MCF 10A (cell line): ENCODE data around the gene ME2. TPM values are rescaled to one million over a fixed set of nuclear protein-coding genes. Genes with fewer than 3 reads are reported as not detected.

Experiments
- BruUV-seq: library from RNA; stranded (reverse); fragments of 400-500 nt; replicated peaks from 2 replicates; lab custom pipeline; 2021; lab: Mats Ljungman, UMichigan
- CTCF ChIA-PET: fragments of 300-600 bp; sonication (Branson Sonifier 250); formaldehyde crosslinking; extraction: SDS; loops from one replicate; lab custom pipeline; 2021; ENCODE audit warnings: antibody characterized with exemption, inconsistent platforms; lab: Yijun Ruan, JAX
- POLR2A ChIA-PET: fragments of 300-600, 350-650 bp; sonication (Branson Sonifier 250); formaldehyde crosslinking; extraction: SDS; loops from one replicate; lab custom pipeline; 2020; ENCODE audit warnings: antibody characterized with exemption, inconsistent platforms; lab: Yijun Ruan, JAX
- DNase-seq: peaks from one replicate; pipeline ENCODE4 v3.0.0-alpha.2; 2018; ENCODE audit not compliant: unreplicated experiment
- H3K27ac Mint-ChIP-seq: one replicate; pipeline ENCODE4 v1.8.0; 2022; ENCODE audit warnings: mild to moderate bottlenecking, low read depth, mixed read lengths; ENCODE audit not compliant: unreplicated experiment
- H3K27me3 Mint-ChIP-seq: one replicate; pipeline ENCODE4 v1.8.0; 2022; ENCODE audit warnings: mixed read lengths; ENCODE audit not compliant: insufficient read depth, unreplicated experiment
- H3K36me3 Mint-ChIP-seq: one replicate; pipeline ENCODE4 v1.8.0; 2022; ENCODE audit warnings: mild to moderate bottlenecking, moderate library complexity, mixed read lengths; ENCODE audit not compliant: insufficient read depth, unreplicated experiment
- H3K4me1 Mint-ChIP-seq: one replicate; pipeline ENCODE4 v1.8.0; 2022; ENCODE audit warnings: mixed read lengths; ENCODE audit not compliant: insufficient read depth, unreplicated experiment
- H3K4me3 Mint-ChIP-seq: one replicate; pipeline ENCODE4 v1.8.0; 2022; ENCODE audit warnings: mild to moderate bottlenecking, moderate library complexity, mixed read lengths; ENCODE audit not compliant: unreplicated experiment
- H3K9me3 Mint-ChIP-seq: one replicate; pipeline ENCODE4 v1.8.0; 2022; ENCODE audit warnings: mixed read lengths; ENCODE audit not compliant: unreplicated experiment
- intact Hi-C: fragments of 100-400 bp; cut with micrococcal nuclease; formaldehyde crosslinking; loops from 2 replicates; pipeline ENCODE4 v1.14.1; 2022
- total RNA-seq: library from RNA; stranded (reverse); gene quantifications from 2 replicates; pipeline ENCODE4 v1.2.3, GENCODE V29; 2022
- TF ChIP-seq, protein P1 (sequence below): fragments of 200-600 bp; IDR thresholded peaks from one replicate; pipeline ENCODE4 v1.8.0; 2022; ENCODE audit warnings: antibody characterized with exemption, mild to moderate bottlenecking; ENCODE audit not compliant: unreplicated experiment

Gene ME2
- total RNA-seq, 1 experiment from 2014 or later: 64.8 TPM

DNA sequence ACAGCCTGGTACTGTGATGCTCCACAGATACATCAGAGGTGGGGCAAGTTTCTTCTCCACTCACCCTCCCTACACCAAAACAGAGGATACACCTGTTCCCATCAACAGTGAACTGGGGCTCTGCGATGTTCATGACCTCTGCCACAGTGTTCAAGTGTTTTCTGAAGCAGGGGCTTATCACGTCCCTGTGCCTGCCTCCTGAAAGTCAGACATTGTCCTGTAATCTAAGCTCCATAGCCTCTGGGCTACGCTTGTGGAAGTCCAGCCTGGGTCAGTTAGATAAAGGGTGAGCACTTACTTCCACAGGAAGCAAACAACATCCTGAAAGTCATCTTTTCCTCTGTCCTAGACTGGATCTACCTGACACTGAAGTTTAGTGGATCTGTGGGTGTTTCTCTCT, 38.9 kb upstream of the ME2 start:
- TF ChIP-seq, protein P1, sequence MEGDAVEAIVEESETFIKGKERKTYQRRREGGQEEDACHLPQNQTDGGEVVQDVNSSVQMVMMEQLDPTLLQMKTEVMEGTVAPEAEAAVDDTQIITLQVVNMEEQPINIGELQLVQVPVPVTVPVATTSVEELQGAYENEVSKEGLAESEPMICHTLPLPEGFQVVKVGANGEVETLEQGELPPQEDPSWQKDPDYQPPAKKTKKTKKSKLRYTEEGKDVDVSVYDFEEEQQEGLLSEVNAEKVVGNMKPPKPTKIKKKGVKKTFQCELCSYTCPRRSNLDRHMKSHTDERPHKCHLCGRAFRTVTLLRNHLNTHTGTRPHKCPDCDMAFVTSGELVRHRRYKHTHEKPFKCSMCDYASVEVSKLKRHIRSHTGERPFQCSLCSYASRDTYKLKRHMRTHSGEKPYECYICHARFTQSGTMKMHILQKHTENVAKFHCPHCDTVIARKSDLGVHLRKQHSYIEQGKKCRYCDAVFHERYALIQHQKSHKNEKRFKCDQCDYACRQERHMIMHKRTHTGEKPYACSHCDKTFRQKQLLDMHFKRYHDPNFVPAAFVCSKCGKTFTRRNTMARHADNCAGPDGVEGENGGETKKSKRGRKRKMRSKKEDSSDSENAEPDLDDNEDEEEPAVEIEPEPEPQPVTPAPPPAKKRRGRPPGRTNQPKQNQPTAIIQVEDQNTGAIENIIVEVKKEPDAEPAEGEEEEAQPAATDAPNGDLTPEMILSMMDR: no peak
- Mint-ChIP-seq H3K36me3 (no peaks in the 10 kb centered on the region), H3K4me1 (peaks cover 17% of the 10 kb centered on the region), H3K4me3 (no peak overlapping the region), H3K27me3 (no peaks in the 10 kb centered on the region), H3K9me3 (no peaks in the 10 kb centered on the region), H3K27ac (no peak overlapping the region)
- intact Hi-C loops: no loop called here
- no TSS peak for BruUV-seq
- ChIA-PET CTCF (interaction anchor here (1.4 to 2.9 kb wide), 3 partner anchors 12 to 20 kb away, joined by 6 to 8 read pairs (median 8); partner anchors contain the start of gene MRO), POLR2A (no interaction called here)
- no peak for DNase-seq

DNA sequence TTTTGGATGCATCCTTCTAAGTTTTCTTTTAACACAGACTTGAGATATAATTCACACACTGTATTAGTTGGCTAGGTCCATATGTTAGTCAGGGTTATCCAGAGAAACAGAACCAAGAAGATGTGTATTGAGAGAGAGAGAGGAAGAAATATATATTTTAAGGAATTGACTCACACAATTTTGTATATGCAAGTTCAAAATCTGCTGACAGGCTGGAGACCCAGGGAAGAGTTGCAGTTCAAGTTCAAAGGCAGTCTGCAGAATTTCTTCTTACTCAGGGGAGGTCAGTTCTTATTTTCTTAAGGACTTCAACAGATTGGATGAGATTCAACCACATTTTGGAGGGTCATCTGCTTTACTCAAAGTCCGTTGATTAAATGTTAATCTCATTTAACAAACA, 36.1 kb upstream of the ME2 start:
- Mint-ChIP-seq H3K4me1 (peaks cover 10% of the 10 kb centered on the region), H3K27ac (no peak overlapping the region), H3K27me3 (no peaks in the 10 kb centered on the region), H3K4me3 (no peak overlapping the region), H3K9me3 (no peaks in the 10 kb centered on the region), H3K36me3 (no peaks in the 10 kb centered on the region)
- ChIA-PET CTCF (interaction anchor here (0.9 to 2.9 kb wide), 4 partner anchors 22 to 211 kb away, joined by 3 to 8 read pairs (median 4); no protein-coding TSS in a partner anchor), POLR2A (interaction anchor here (0.6 to 0.7 kb wide), 2 partner anchors 24 to 256 kb away, joined by 3 to 5 read pairs; no protein-coding TSS in a partner anchor)
- DNase-seq: no peak
- BruUV-seq: no TSS peak
- TF ChIP-seq, protein P1: no peak
- intact Hi-C loops: no loop called here

DNA sequence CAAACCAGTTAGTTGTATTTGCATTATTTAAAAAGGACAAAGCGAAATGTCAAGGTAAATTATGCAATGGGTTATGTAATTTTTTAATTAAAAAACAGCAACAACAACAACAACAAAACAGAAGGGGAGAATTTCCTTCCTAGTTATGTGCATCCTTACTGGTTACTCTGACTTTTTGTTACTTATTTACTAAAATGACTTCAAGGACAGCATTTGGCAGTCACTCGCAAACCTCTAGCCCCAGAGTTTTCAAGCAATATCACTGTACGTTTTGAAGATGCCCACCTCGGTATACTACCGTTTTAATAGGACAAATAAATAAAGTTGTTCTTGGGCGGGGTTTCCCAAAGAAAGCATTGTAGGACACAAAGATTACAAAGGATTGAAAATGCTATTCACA, 34.4 kb upstream of the ME2 start:
- no TSS peak for BruUV-seq
- peaks cover 7% of the 10 kb centered on the region for H3K4me1 Mint-ChIP-seq
- no peaks in the 10 kb centered on the region for H3K9me3 Mint-ChIP-seq
- DNase-seq: no peak
- no peak overlapping the region for H3K4me3 Mint-ChIP-seq
- POLR2A ChIA-PET: interaction anchor here (0.7 kb wide), 1 partner anchor 24 kb away, joined by 4 read pairs; no protein-coding TSS in a partner anchor
- TF ChIP-seq, protein P1: no peak
- CTCF ChIA-PET: interaction anchor here (0.7 to 2.4 kb wide), 2 partner anchors 24 to 1354 kb away, joined by 3 to 13 read pairs; partner anchors contain the start of gene MRO
- H3K27me3 Mint-ChIP-seq: no peaks in the 10 kb centered on the region
- H3K27ac Mint-ChIP-seq: no peak overlapping the region
- intact Hi-C loops: no loop called here
- H3K36me3 Mint-ChIP-seq: no peaks in the 10 kb centered on the region

DNA sequence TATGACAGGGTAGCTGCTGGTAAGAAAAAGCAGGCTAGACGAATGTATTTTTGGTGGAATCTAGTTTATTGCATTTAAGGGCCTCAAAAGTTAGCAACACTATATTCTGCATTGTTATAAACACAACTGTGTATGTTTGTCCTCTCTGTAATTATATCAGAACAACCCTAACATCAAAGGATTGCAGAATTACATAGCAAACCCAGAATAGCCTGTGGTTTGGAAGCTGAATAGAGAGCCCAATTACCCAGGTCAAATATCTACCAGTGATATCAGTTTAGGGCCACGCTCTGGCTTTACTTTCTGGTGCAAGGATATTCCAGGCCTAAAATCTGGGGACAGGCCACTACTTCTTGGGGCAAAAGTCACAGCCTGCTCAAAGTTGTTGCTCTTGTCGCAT, 34.0 kb upstream of the ME2 start:
- Mint-ChIP-seq H3K4me3 (no peak overlapping the region), H3K27ac (no peak overlapping the region), H3K27me3 (no peaks in the 10 kb centered on the region), H3K36me3 (no peaks in the 10 kb centered on the region), H3K9me3 (no peaks in the 10 kb centered on the region), H3K4me1 (peaks cover 11% of the 10 kb centered on the region)
- intact Hi-C loops: no loop called here
- TF ChIP-seq, protein P1: no peak
- CTCF ChIA-PET: interaction anchor here (2.4 kb wide), 1 partner anchor 25 kb away, joined by 13 read pairs; the partner anchor contains the start of gene MRO
- no TSS peak for BruUV-seq
- POLR2A ChIA-PET: no interaction called here
- no peak for DNase-seq
